ENCODE data around the gene ITPR3. TPM values are rescaled to one million over a fixed set of nuclear protein-coding genes. Genes with fewer than 3 reads are reported as not detected.

ITPR3 gene
- total and polyA plus RNA-seq, 2 of the 13 experiments (the other 11 are each of a cell fraction or from before 2014, with no cell fraction given) = 3.8 to 21.4 TPM

DNA sequence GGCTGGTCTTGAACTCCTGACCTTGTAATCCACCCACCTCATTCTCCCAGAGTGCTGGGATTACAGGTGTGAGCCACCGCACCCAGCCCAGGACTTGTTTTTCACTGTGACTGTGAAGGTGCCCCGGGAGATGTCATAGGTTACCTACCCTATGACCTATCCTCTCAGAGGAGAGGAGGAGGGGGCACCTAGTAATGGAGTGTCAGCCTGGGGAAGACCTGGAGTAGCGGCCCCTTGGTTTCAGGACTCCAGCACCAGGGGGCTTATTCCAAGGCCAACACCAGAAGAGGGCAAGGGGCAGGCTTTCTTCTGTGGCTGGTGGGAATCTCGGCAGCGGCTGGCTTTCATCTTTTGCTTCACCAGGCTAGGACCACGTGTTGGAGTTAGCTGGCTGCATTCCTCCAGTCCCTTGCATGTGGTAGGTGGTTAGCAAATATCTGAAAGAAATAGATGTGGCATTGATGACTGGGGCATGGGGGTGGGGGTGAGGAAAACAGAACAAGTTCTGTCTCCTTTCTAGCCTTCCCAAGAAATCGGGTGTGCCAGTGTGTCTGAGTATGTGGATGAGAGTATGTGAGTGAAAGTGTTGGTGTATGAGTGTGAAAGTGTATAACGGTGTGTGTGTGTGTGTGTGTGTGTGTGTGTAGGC is 7.9 kb upstream of the ITPR3 start (continued):
- TF ChIP-seq ZNF512B (CRISPR knock-in tag; IDR thresholded peaks at IDR 0.05; ENCODE audit: borderline replicate concordance) (no peak), ZNF776 (CRISPR knock-in tag; IDR thresholded peaks at IDR 0.05) (no peak), ZNF775 (CRISPR knock-in tag; IDR thresholded peaks at IDR 0.05; ENCODE audit: borderline replicate concordance) (peak; percentile 66; the same call in 1 of the 2 replicates), POLR2AphosphoS5 (IDR thresholded peaks at IDR 0.05; ENCODE audit: low read depth, low read length) (no peak), ZNF879 (CRISPR knock-in tag; IDR thresholded peaks at IDR 0.05) (no peak), SPEN (CRISPR knock-in tag; IDR thresholded peaks at IDR 0.05; ENCODE audit: low read depth) (peak; percentile 48; the same call in 1 of the 2 replicates), TEF (CRISPR knock-in tag; IDR thresholded peaks at IDR 0.05) (no peak), ZBTB38 (CRISPR knock-in tag; IDR thresholded peaks at IDR 0.05) (no peak), ZNF382 (CRISPR knock-in tag; IDR thresholded peaks at IDR 0.05; ENCODE audit: borderline replicate concordance) (no peak), PRMT3 (CRISPR knock-in tag; IDR thresholded peaks at IDR 0.05; ENCODE audit: borderline replicate concordance, low read depth) (no peak), ZSCAN25 (CRISPR knock-in tag; IDR thresholded peaks at IDR 0.05) (no peak), ZNF333 (CRISPR knock-in tag; IDR thresholded peaks at IDR 0.05; ENCODE audit: borderline replicate concordance) (no peak), CCDC6 (CRISPR knock-in tag; IDR thresholded peaks at IDR 0.05) (no peak; the same call in 1 of the 2 replicates), KLF11 (CRISPR knock-in tag; IDR thresholded peaks at IDR 0.05) (0 out of 2 replicates have a peak, but pooled peaks have one; percentile 26), ZNF549 (CRISPR knock-in tag; IDR thresholded peaks at IDR 0.05) (no peak), ZNF766 (CRISPR knock-in tag; IDR thresholded peaks at IDR 0.05; ENCODE audit: borderline replicate concordance) (no peak), ZNF431 (CRISPR knock-in tag; IDR thresholded peaks at IDR 0.05; ENCODE audit: borderline replicate concordance, low read depth) (no peak), RAD21 (CRISPR knock-in tag; IDR thresholded peaks at IDR 0.05) (no peak), ZNF605 (CRISPR knock-in tag; IDR thresholded peaks at IDR 0.05) (peak; percentile 54; the same call in 1 of the 2 replicates)

All from HepG2 (cell line).